ENCODE results near the gene NANOS1.

The NANOS1 gene

GRCh38 chr10:119058010-119058409 lies 28.5 kb downstream of the NANOS1 start:
- Mint-ChIP-seq H3K27ac (peak overlapping the region; percentile 61), H3K4me1 (ENCODE audit: low read depth) (peaks cover 18% of the 10 kb centered on the region), H3K4me3 (no peak overlapping the region), H3K9me3 (no peaks in the 10 kb centered on the region), H3K27me3 (ENCODE audit: low read depth) (no peaks in the 10 kb centered on the region), H3K36me3 (ENCODE audit: low read depth) (peaks cover 79% of the 10 kb centered on the region)
- DNase-seq (ENCODE audit: low spot score), result no peak

- H3K9me3 Mint-ChIP-seq, result no peaks in the 10 kb centered on the region
- H3K36me3 Mint-ChIP-seq (ENCODE audit: low read depth), result peaks cover 85% of the 10 kb centered on the region
- no peak overlapping the region for H3K4me3 Mint-ChIP-seq
- no peak for DNase-seq (ENCODE audit: low spot score)
- H3K27ac Mint-ChIP-seq, result no peak overlapping the region
- H3K27me3 Mint-ChIP-seq (ENCODE audit: low read depth), result no peaks in the 10 kb centered on the region
- peaks cover 27% of the 10 kb centered on the region for H3K4me1 Mint-ChIP-seq (ENCODE audit: low read depth)
These were observed 30.0 kb downstream of the NANOS1 start for GRCh38 chr10:119059557-119059956.

GRCh38 chr10:119060107-119060506 lies 30.6 kb downstream of the NANOS1 start:
- H3K36me3 Mint-ChIP-seq (ENCODE audit: low read depth), result peaks cover 83% of the 10 kb centered on the region
- no peak overlapping the region for H3K4me3 Mint-ChIP-seq
- DNase-seq (ENCODE audit: low spot score), result no peak
- peaks cover 30% of the 10 kb centered on the region for H3K4me1 Mint-ChIP-seq (ENCODE audit: low read depth)
- no peaks in the 10 kb centered on the region for H3K9me3 Mint-ChIP-seq
- no peak overlapping the region for H3K27ac Mint-ChIP-seq
- no peaks in the 10 kb centered on the region for H3K27me3 Mint-ChIP-seq (ENCODE audit: low read depth)

GRCh38 chr10:119061352-119061751 lies 31.8 kb downstream of the NANOS1 start:
- DNase-seq (ENCODE audit: low spot score), result no peak
- no peaks in the 10 kb centered on the region for H3K27me3 Mint-ChIP-seq (ENCODE audit: low read depth)
- no peak overlapping the region for H3K27ac Mint-ChIP-seq
- H3K4me1 Mint-ChIP-seq (ENCODE audit: low read depth), result peaks cover 33% of the 10 kb centered on the region
- H3K4me3 Mint-ChIP-seq, result no peak overlapping the region
- H3K36me3 Mint-ChIP-seq (ENCODE audit: low read depth), result peaks cover 85% of the 10 kb centered on the region
- H3K9me3 Mint-ChIP-seq, result no peaks in the 10 kb centered on the region

- no peak for DNase-seq (ENCODE audit: low spot score)
- no peak overlapping the region for H3K27ac Mint-ChIP-seq
These were observed 32.4 kb downstream of the NANOS1 start for GRCh38 chr10:119061926-119062325.

GRCh38 chr10:119070395-119071165 lies 41.1 kb downstream of the NANOS1 start:
- peaks cover 32% of the 10 kb centered on the region for H3K4me1 Mint-ChIP-seq (ENCODE audit: low read depth)
- no peak overlapping the region for H3K4me3 Mint-ChIP-seq
- peak overlapping the region; percentile 41 for H3K27ac Mint-ChIP-seq
- no peaks in the 10 kb centered on the region for H3K9me3 Mint-ChIP-seq
- DNase-seq (ENCODE audit: low spot score), result no peak
- peaks cover 72% of the 10 kb centered on the region for H3K36me3 Mint-ChIP-seq (ENCODE audit: low read depth)
- no peaks in the 10 kb centered on the region for H3K27me3 Mint-ChIP-seq (ENCODE audit: low read depth)

More at GRCh38 chr10:119061926-119062325, 32.4 kb downstream of the NANOS1 start:
- Mint-ChIP-seq H3K36me3 (ENCODE audit: low read depth) (peaks cover 84% of the 10 kb centered on the region), H3K27me3 (ENCODE audit: low read depth) (no peaks in the 10 kb centered on the region), H3K9me3 (no peaks in the 10 kb centered on the region), H3K4me3 (no peak overlapping the region), H3K4me1 (ENCODE audit: low read depth) (peaks cover 33% of the 10 kb centered on the region)

GRCh38 chr10:119073584-119073983 lies 44.1 kb downstream of the NANOS1 start:
- Mint-ChIP-seq H3K27me3 (ENCODE audit: low read depth) (no peaks in the 10 kb centered on the region), H3K36me3 (ENCODE audit: low read depth) (peaks cover 73% of the 10 kb centered on the region), H3K27ac (peak overlapping the region; percentile 70), H3K4me1 (ENCODE audit: low read depth) (peaks cover 48% of the 10 kb centered on the region), H3K4me3 (peak overlapping the region; percentile 63), H3K9me3 (no peaks in the 10 kb centered on the region)
- no peak for DNase-seq (ENCODE audit: low spot score)

- no peak for DNase-seq (ENCODE audit: low spot score)
- Mint-ChIP-seq H3K27ac (peak overlapping the region; percentile 96), H3K4me1 (ENCODE audit: low read depth) (peaks cover 40% of the 10 kb centered on the region), H3K27me3 (ENCODE audit: low read depth) (no peaks in the 10 kb centered on the region), H3K4me3 (peak overlapping the region; percentile 93), H3K36me3 (ENCODE audit: low read depth) (peaks cover 54% of the 10 kb centered on the region), H3K9me3 (no peaks in the 10 kb centered on the region)
These were observed 49.1 kb downstream of the NANOS1 start for GRCh38 chr10:119078422-119079179.

- no peaks in the 10 kb centered on the region for H3K27me3 Mint-ChIP-seq (ENCODE audit: low read depth)
- H3K36me3 Mint-ChIP-seq (ENCODE audit: low read depth), result peaks cover 50% of the 10 kb centered on the region
- peak overlapping the region; percentile 96 for H3K27ac Mint-ChIP-seq
- H3K4me3 Mint-ChIP-seq, result peak overlapping the region; percentile 93
- H3K4me1 Mint-ChIP-seq (ENCODE audit: low read depth), result peaks cover 38% of the 10 kb centered on the region
- no peaks in the 10 kb centered on the region for H3K9me3 Mint-ChIP-seq
- DNase-seq (ENCODE audit: low spot score), result peak; percentile 76
These were observed 50.3 kb downstream of the NANOS1 start for GRCh38 chr10:119079599-119080520.

- Mint-ChIP-seq H3K27me3 (ENCODE audit: low read depth) (no peaks in the 10 kb centered on the region), H3K4me1 (ENCODE audit: low read depth) (peaks cover 38% of the 10 kb centered on the region), H3K27ac (peak within 1 kb of the TSS; percentile 96), H3K4me3 (peak within 1 kb of the TSS; percentile 93), H3K9me3 (no peaks in the 10 kb centered on the region), H3K36me3 (ENCODE audit: low read depth) (peaks cover 46% of the 10 kb centered on the region)
- peak; percentile 95 for DNase-seq (ENCODE audit: low spot score)
These were observed 51.2 kb downstream of the NANOS1 start, which contains the start of gene EIF3A for GRCh38 chr10:119080521-119081259. EIF3A (minus strand) TSS chr10:119080817; CDS start chr10:119080676, 141 bp downstream.

All from T-helper 2 cell treated with Interferon-gamma antibody and Interleukin-4, amounts not matched to agents 5 μg/mL and 100 μg/mL, for 36 hours (primary cell).